ENCODE results near the gene CCL5. TPM values are rescaled to one million over a fixed set of nuclear protein-coding genes. Genes with fewer than 3 reads are reported as not detected.

CCL5 gene
- total and polyA plus RNA-seq, 2 donors (not counting 3 experiments of a cell fraction or from before 2014, with no cell fraction given) = not detected

DNA sequence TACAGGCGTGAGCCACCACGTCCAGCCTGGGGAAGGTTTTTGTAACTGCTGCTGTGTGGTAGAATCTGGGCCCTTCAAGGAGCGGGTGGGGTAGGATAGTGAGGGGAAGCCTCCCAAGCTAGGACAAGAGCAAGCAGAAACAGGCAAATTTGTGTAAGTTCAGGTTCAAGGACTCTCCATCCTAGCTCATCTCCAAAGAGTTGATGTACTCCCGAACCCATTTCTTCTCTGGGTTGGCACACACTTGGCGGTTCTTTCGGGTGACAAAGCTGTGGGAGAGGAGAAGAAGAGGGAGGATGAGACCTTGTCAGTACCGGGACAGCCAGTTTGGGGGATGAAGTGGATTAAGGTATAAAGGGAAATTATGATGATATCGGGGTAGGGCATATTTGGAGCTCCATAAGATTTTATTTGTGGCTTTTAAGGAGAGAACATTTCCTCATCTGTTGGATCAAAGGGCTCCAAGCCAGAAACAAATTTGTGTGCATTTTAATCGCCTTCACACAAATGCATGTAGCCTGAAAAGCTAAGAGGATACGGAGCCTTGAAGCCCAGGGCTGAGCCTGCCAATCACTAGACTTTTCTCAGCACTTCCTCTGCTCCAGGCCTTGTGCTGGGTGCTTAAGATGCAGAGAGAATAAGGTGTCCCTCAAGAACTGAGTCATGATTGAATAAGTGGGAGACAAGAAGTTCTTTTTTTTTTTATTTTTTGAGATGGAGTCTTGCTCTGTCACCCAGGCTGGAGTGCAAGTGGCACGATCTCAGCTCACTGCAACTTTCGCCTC lies 7.8 kb downstream of the CCL5 start:
- no peak for DNase-seq (ENCODE audit: low read depth, low spot score)
- Histone ChIP-seq H3K9ac (replicated peaks; ENCODE audit: extremely low read depth, insufficient read depth, low read length) (no peak overlapping the region), H4K20me1 (replicated peaks; ENCODE audit: control insufficient read depth, extremely low read depth, insufficient read depth, low read length) (no peaks in the 10 kb centered on the region), H3K27me3 (ENCODE audit: control insufficient read depth in 2 of 2, insufficient read depth in 2 of 2, low read length in 2 of 2) (no peaks in the 10 kb centered on the region), H3K36me3 (ENCODE audit: control insufficient read depth in 2 of 2, extremely low read depth in 1 of 2, insufficient read depth in 2 of 2, low read length in 2 of 2) (no peaks in the 10 kb centered on the region), H3K9me1 (replicated peaks; ENCODE audit: control insufficient read depth, extremely low read depth, insufficient read depth, low read length) (no peaks in the 10 kb centered on the region), H3K4me3 (replicated peaks in 1 of 3; ENCODE audit: insufficient read depth in 1 of 3, low read depth in 1 of 3, low read length in 3 of 3) (no peak overlapping the region), H3K4me2 (ENCODE audit: insufficient read depth, low read length) (no peak overlapping the region), H3K79me2 (ENCODE audit: control insufficient read depth, insufficient read depth, low read length) (no peaks in the 10 kb centered on the region), H3K4me1 (ENCODE audit: control insufficient read depth, extremely low read depth, insufficient read depth, low read length) (peaks cover 24% of the 10 kb centered on the region), H3K9me3 (replicated peaks; ENCODE audit: control insufficient read depth, insufficient read depth, low read length) (no peaks in the 10 kb centered on the region), H2AFZ (ENCODE audit: low read depth, low read length) (no peak overlapping the region), H3K27ac (ENCODE audit: insufficient read depth, low read depth, low read length) (no peak overlapping the region)
- FAIRE-seq = no peak
- CTCF ChIA-PET = interaction anchor here (1.8 kb wide), 1 partner anchor 9 kb away, joined by 8 read pairs; no protein-coding TSS in a partner anchor
- intact Hi-C loops (cut with micrococcal nuclease) = no loop called here
- TF ChIP-seq POLR2AphosphoS5 (IDR thresholded peaks at IDR 0.05; ENCODE audit: insufficient read depth, low read depth, low read length) (no peak), CTCF (IDR thresholded peaks at IDR 0.05; ENCODE audit: extremely low read depth in 1 of 2, insufficient read depth in 1 of 2, low read depth in 1 of 2, low read length in 2 of 2) (no peak), POLR2A (IDR thresholded peaks at IDR 0.05; ENCODE audit: low read depth, low read length) (no peak), JUN (IDR thresholded peaks at IDR 0.05; ENCODE audit: borderline replicate concordance, insufficient read depth, insufficient read length, low read depth) (no peak)
- dilution Hi-C loops (cut with MboI; ENCODE audit: extremely low pct_ligation_motif_present, low sequenced_read_pairs) = no loop called here
- POLR2A ChIA-PET = no interaction called here
- no TSS peak for BruUV-seq (replicated peaks)

All from endothelial cell of umbilical vein (primary cell).